Esophagus mucosa (tissue), 1 donor: Measurements from ENCODE around the gene MAP3K20. TPM values are rescaled to one million over a fixed set of nuclear protein-coding genes. Genes with fewer than 3 reads are reported as not detected.
A peak's percentile ranks its signal among the peaks of the same experiment; 100 is the strongest.
"Not testable (repeated sequence)": the region's sequence is repeated elsewhere in the genome, so short reads cannot be mapped to it uniquely, and the experiment has no call there.

Source experiments
- ATAC-seq: fragments of 200-7000 bp; cut with Tn5 transposase; one replicate; pipeline ENCODE4 v1.9.1; 2020
- total RNA-seq: library from RNA; stranded (reverse); gene quantifications from one replicate; pipeline ENCODE4 v1.2.4, GENCODE V29; 2023
- donor health status: DM: yes; HTN: yes; CAD: no.

The MAP3K20 gene
- total RNA-seq = 21.3 TPM

- peak; percentile 84 for ATAC-seq
These were observed at the start of gene MAP3K20 for GRCh38 chr2:173075781-173076580. Gene MAP3K20 (plus strand): TSS chr2:173075846. CDS start chr2:173091032, 15,186 bp downstream.

- ATAC-seq = no peak
These were observed 49.2 kb upstream of the MAP3K20 start for GRCh38 chr2:173026479-173026878.

GRCh38 chr2:173027181-173028128 lies 48.2 kb upstream of the MAP3K20 start:
- ATAC-seq = peak; percentile 86

- no peak for ATAC-seq
These were observed 47.5 kb upstream of the MAP3K20 start for GRCh38 chr2:173028141-173028540.

GRCh38 chr2:173028671-173029070 lies 47.0 kb upstream of the MAP3K20 start:
- ATAC-seq = no peak

GRCh38 chr2:173030561-173031490 lies 44.8 kb upstream of the MAP3K20 start:
- ATAC-seq = no peak

- no peak for ATAC-seq
These were observed 43.6 kb upstream of the MAP3K20 start for GRCh38 chr2:173032032-173032431.

- no peak for ATAC-seq
These were observed 42.6 kb upstream of the MAP3K20 start for GRCh38 chr2:173033084-173033483.

GRCh38 chr2:173034143-173034542 lies 41.5 kb upstream of the MAP3K20 start:
- no peak for ATAC-seq

GRCh38 chr2:173037245-173038120 lies 38.2 kb upstream of the MAP3K20 start:
- no peak for ATAC-seq

- not testable (repeated sequence) for ATAC-seq
These were observed 37.4 kb upstream of the MAP3K20 start for GRCh38 chr2:173038257-173038656.

- no peak for ATAC-seq
These were observed 34.9 kb upstream of the MAP3K20 start for GRCh38 chr2:173040729-173041128.

GRCh38 chr2:173043476-173043875 lies 32.2 kb upstream of the MAP3K20 start:
- peak; percentile 42 for ATAC-seq

GRCh38 chr2:173043897-173044519 lies 31.6 kb upstream of the MAP3K20 start:
- peak; percentile 6 for ATAC-seq

- peak; percentile 11 for ATAC-seq
These were observed 31.0 kb upstream of the MAP3K20 start for GRCh38 chr2:173044686-173045085.

GRCh38 chr2:173045181-173045580 lies 30.5 kb upstream of the MAP3K20 start:
- no peak for ATAC-seq

GRCh38 chr2:173048522-173048896 lies 27.1 kb upstream of the MAP3K20 start:
- peak; percentile 14 for ATAC-seq

- peak; percentile 96 for ATAC-seq
These were observed 26.6 kb upstream of the MAP3K20 start for GRCh38 chr2:173048897-173049661.

GRCh38 chr2:173049831-173050230 lies 25.8 kb upstream of the MAP3K20 start:
- ATAC-seq = no peak

- peak; percentile 50 for ATAC-seq
These were observed 25.0 kb upstream of the MAP3K20 start for GRCh38 chr2:173050684-173051083.
